NCI-H446 treated with DMSO at 0.1 percent for 48 hours (cell line): ENCODE results near the gene OR8B4.
A peak's percentile ranks its signal among the peaks of the same experiment; 100 is the strongest.
"Not testable (repeated sequence)": the region's sequence is repeated elsewhere in the genome, so short reads cannot be mapped to it uniquely, and the experiment has no call there.

Experiments
- DNase-seq: peaks from one replicate; lab custom pipeline; 2025; lab: John Stamatoyannopoulos, UW

The OR8B4 gene, protein sequence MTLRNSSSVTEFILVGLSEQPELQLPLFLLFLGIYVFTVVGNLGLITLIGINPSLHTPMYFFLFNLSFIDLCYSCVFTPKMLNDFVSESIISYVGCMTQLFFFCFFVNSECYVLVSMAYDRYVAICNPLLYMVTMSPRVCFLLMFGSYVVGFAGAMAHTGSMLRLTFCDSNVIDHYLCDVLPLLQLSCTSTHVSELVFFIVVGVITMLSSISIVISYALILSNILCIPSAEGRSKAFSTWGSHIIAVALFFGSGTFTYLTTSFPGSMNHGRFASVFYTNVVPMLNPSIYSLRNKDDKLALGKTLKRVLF

DNA sequence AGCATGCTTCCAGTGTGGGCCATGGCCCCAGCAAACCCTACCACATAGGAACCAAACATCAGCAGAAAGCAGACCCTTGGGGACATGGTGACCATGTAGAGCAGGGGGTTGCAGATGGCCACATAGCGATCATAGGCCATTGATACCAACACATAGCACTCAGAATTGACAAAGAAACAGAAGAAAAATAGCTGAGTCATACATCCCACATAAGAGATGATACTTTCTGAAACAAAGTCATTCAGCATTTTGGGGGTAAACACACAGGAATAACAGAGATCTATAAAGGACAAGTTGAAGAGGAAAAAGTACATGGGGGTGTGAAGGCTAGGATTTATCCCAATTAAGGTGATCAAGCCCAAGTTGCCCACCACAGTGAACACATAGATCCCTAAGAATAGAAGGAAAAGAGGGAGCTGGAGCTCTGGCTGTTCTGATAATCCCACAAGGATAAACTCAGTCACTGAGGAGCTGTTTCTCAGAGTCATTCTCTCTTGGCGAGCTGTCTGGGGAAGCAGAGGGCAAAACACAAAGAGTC lies at the start of gene OR8B4:
OR8B4 (minus strand) TSS at position 488 of the 538 bp plus-strand sequence; CDS start at position 488, 0 bp downstream.
- no peak for DNase-seq

DNA sequence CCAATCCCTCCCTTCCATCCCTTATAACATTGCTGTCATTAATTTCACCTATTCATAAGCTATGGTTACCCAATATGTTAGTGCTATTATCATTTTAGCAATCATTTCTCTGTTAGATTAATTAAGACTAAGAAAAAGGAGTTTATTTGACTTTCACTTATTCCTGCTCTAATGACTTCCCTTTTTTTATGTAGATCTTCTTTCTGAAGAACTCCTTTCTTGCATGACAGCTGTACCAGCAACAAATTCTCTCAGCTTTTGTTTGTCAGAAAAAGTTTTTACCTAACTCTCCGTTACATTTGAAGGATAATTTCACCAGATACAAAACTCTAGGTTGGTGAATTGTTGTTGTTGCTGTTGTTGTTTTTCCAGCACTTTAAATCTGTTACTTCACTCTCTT lies 49.4 kb upstream of the OR8B4 start:
- DNase-seq = no peak

DNA sequence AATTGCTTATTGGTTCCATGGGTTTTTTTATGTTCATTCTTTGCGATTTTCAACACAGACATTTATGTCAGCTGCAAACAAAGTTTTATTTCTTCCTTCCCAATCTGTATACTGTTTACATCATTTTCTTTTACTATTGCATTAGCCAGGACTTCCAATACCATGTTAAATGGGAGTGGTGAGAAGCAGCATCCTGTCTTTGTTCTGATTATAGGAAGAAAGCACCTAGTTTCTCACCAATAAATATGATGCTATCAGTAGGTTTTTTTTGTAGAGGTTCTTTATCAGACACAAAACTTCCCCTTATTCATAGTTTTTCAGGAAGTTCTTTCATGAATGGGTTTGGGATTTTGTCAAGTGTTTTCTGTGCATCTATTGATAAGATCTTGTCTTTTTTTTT lies 48.8 kb upstream of the OR8B4 start:
- DNase-seq = no peak

DNA sequence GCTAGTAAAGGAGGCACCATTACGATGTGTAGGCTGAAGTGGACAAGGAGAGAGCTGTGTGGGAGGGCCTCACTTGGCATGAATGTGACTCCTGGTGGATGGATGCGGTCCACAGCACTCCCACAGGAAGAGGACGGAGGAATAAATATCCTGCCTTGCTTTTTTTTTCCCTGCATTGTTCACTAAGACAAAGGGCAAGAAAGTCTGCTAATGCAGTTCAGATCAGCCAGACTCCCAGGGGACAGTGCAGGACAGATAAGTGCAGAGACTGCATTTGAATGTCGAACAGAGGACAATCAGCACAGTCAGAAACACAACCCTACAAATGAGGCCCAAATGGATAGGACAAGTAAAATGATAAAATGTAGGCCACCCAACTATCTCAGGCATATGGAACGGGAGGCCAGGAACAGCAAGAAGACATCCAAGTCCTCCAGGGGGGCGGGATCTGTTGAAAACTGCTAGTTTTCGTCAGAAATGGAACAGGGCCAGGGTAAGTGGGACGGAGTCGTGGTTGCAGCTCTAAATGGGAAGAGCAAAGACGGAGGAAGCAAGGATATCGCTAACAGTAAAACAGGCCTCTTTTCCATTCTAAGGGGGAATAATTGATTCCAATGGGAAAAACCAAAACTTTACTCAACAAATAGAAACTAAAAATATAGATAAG lies 46.0 kb upstream of the OR8B4 start:
- no peak for DNase-seq

DNA sequence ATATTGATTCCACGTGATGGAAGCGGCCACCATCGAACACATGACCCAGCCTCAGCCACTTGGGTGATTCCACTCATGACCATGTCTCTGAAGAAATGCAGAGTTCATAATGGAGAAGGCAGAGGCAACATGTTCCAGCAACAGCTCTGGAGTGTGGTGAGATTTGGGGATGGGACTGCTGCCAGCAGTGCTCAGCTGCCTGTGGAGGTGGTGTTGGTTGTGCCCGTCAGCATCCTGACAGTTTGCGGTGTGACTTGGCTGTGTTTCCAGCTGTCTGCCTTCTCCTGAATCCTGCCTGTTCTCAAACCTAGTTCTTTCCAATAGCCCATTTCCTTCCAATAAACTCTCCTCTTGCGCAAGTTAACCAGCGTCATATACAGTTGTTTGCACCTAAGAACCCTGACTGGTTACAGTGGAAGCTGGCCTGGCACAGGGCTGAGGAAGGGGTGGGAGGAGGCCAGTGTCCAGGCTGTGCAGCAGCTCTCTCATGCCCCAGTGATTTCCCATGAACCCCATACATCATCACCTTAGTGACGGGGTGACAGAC lies 42.8 kb upstream of the OR8B4 start:
- DNase-seq = no peak

DNA sequence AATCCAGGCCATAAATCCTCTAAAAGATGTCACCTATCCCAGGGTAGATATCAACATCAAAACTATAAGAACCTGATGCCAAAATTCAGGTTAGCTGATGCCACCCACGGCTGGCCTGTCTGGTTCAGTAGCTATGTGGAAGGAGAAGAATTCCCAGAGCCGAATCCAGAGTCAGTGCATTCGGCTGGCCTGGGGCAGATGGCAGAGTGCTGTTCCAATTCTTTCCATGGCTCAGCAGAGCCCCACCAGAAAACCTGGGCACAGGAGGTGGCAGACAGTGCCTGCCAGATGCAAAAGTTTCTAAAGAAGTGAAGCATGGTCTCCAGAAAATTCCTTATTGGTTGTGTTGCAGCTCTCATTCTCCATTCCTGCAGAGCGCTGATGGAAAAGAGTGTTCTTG lies 40.7 kb upstream of the OR8B4 start:
- no peak for DNase-seq

DNA sequence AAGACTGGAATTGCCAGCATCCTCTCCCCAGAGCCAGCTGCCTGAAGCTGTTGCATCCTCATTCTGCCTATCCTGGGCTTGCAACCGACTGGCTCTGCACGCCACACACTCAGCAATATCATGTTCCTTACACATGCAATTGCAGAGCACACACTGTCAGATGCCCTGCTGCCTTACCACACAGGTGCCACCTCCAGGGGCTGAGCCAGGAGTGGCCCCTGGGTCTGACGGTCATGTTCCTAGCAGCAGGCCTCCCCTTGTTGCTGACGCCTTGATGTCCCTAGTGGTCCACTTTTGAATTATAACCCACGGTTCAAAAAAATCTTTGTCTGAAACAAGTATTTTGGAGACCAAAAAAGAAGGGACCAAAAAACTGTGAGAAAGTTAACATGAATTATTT lies 39.3 kb upstream of the OR8B4 start:
- DNase-seq = no peak

DNA sequence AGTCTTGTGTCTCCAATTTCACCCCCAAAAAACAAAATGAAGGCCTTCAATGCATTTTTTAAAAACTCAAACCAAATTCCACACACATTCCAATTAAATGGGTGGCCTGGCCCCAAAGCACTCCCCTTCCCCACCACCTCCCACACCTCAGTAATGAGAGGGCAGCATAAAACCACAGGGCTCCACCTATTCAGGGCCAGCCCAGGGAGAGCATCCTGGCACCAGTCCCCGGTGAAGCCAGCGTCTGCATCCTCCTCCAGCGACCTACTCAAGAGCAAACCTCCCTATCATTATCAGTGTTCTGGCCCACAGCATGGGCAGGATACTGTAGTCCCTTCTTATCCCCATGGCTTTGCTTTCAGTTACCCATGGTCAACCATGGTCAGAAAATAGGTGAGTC lies 38.7 kb upstream of the OR8B4 start:
- no peak for DNase-seq

DNA sequence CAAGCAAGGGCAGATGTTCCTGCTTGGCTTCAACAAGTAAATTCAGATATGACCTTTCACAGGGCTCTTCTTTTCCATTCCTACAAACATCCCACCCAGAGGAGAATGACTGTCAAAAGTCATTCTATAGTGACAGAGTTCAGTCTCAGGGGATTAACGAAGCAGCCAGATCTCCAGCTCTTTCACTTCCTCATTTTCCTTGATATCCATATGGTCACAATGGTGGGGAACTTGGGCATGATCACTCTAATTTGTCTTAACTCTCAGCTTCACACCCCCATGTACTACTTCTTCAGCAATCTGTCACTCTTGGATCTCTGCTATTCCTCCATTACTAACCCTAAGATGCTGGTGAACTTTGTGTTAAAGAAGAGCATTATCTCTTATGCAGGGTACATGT lies 35.8 kb upstream of the OR8B4 start:
- no peak for DNase-seq

DNA sequence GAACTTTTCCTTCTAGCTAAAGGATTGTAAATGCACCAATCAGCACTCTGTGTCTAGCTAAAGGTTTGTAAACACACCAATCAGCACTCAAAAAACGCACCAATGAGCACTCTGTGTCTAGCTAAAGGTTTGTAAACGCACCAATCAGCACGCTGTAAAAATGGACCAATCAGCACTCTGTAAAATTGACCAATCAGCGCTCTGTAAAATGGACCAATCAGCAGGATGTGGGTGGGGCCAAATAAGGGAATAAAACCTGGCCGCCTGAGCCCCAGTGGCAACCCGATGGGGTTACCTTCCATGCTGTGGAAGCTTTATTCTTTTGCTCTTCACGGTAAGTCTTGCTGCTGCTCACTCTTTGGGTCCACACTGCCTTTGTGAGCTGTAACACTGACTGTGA lies 34.7 kb upstream of the OR8B4 start:
- DNase-seq = not testable (repeated sequence)

DNA sequence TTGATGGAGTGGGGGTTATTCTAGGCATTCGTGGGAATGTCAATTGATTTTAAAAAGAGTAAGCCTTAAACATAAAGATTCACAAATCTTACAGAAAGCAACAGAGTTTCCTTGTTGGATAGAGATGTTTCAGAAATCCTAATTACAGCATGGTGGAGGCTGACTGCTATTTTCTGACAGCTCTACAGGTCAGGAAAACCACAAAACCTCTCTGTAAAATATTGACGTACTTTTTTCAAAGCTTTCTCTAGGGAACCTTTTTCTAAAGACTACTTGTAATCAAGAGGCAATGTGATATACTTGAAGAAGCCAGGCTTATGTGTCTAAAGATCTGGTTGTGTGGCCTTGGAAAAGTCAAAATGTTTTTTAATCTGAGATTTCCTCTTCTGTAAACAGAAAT lies 29.9 kb upstream of the OR8B4 start:
- no peak for DNase-seq

DNA sequence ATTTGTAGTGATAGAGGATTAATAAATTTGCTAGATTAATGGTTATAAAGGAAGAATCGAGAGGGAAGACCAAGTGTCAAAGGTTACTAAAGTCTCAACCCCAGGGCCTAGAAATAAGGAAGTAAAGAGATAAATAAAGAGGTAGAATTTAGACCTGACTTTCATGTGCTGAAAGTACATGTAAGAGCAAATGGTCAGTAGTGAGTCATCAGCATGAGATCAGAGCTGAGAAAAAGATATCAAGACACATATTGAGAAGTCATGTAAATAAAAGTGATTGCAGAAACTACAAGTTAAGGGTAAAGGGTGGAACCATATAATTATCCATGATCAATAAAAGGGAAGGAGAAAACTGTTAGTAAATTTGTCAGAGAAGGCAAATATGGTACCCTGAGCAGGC lies 22.2 kb upstream of the OR8B4 start:
- DNase-seq = no peak

DNA sequence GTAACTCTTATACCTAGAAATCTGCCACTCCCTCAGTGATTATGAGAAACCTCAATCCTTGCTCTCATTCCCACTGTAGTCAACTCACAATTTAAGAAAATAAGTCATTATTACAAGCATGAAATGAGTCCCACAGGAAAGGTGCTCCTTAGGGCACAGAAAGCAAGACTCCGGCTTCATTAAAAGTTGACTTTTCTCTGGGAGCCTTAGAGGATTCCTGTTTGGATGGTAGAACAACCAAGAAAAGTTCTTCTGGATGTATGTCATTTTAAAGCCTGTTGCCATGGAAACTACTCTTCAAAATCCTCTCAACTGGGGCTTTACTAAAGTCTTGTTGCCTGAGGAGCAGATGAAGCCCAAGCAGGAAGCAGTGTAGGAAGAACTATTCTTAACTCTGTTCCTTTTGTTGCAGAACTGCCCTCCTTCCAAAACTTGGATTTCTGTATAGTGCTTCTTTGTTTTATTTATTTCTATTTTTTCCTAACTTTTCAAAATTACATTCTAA lies 21.0 kb upstream of the OR8B4 start, which contains the start of gene OR8B8:
OR8B8 (minus strand) TSS at position 51 of the 505 bp plus-strand sequence. CDS start 4,611 bp downstream, outside the sequence.
- no peak for DNase-seq

DNA sequence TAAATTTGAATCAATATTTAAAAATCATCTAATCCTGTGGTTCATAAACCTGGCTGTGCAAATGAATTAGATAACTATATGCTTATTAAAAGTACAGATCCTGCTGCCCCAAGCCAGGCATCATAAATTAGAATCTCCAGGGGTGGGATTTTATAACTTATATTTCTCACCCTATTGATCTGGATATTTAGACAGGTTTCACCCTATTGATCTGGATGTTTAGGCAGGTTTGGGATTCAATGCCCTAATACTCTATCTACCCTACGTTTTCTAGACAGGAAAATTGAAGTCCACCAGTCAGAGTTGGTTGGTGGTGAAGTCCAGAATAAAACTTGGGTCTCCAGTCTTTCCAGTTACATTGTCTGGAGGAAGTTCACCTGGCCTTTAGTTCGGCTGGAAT lies 18.2 kb upstream of the OR8B4 start:
- DNase-seq = no peak

DNA sequence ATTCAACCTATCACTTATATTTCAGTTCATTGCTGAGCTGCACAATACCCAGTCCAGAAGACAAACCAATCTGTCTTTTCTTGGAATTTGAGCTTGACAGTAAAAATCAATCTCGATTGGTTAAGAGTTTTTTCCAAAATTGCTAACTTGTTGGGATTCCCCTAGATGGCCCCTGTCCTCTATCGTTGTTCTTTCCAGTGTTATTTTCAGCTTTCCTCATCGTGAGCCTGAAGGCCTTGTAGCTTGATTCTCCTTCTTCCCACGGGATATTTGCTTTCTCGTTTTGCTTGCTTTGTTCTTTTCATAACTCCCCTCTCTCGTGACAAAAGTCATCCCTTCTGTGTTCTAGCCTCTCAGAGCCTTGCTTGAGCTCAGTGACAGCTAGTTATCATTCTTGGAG lies 17.8 kb upstream of the OR8B4 start:
- DNase-seq = no peak

DNA sequence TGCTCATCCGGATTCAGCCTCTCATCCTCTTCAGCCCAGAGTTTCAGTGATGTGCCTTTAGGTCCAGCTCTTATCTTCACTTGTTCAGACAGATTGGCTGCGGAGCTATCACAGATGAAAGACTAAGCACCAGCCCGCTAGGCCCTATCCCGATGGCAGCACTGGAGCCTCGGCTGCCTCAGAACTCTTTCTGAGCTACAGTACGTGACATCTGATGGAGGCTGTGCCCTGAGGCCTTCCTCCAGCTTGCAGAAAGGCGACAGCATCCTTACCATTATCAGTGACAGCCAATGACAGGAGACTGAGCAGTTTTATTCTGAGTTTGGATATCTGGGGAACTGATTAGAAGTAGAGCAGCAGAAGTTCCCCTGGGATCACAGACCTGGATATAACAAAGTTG lies 16.8 kb upstream of the OR8B4 start:
- DNase-seq = no peak

DNA sequence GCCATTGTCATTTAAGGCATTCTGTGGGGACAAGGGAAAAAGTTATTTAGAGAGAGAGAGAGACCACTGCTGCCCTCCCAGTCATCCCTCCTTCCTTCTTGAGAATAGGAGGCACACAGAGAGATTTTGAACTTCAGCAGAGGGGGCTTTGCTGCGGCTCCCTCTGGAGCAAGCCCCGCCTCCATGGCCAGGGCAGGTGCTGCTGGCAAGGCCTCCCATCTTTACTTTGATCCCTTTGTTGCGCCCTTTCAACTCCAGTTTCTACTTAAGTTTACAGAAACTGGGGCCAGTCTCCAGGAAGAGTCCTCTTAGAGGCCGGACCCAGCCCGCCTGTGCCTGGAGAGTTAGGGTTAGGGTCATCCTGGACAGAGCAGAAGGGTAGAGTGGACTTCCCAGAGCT lies 16.4 kb upstream of the OR8B4 start:
- DNase-seq = no peak

DNA sequence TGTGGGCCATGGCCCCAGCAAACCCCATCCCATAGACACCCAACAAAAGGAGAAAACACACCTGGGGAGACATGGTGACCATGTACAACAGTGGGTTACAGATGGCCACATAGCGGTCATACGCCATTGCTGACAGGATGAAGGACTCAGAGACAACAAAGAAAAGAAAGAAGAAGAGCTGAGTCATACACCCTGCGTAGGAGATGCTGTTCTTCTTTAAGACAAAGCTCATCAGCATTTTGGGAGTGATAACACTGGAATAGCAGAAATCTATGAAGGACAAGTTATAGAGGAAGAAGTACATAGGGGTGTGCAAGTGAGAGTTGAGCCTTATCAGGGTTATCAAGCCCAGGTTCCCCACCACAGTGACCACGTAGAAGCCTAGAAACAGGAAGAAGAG lies 15.9 kb upstream of the OR8B4 start:
- no peak for DNase-seq

DNA sequence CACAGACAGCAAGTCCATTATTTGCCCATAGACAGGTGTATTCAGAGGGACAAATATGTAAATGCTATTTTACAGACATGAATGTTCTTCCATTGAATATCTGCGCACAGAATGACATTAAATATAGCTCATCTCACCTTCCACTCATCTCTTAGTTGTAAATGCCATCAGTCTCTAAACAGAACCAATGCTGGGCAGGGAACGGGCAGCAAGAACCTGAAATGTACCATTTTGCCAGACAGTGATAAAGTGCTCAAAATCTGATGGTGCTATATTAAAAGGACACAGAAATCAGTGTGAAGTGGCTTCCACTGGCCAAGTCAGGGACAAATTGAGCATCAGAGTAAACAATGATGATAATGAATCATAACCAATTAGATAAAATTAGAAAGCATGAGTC lies 10.0 kb upstream of the OR8B4 start:
- DNase-seq = no peak

DNA sequence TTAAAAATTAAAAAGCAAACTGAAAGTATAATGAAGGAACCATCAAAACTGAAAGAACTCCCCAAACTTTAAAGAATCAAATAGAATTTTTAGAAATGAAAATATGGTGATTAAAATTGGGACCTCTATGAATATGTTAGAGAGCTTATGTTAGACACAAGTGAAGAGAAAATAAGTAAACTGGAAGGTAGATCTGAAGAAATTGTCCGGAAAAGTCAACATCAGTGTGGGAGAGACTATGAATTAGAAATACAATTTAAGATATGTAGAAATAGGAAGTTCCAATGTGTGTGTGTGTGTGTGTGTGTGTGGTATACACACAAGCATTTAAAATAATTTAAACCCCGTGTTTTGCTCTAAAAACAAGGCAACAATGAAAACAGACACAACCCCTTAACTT lies 4.9 kb upstream of the OR8B4 start:
- no peak for DNase-seq

DNA sequence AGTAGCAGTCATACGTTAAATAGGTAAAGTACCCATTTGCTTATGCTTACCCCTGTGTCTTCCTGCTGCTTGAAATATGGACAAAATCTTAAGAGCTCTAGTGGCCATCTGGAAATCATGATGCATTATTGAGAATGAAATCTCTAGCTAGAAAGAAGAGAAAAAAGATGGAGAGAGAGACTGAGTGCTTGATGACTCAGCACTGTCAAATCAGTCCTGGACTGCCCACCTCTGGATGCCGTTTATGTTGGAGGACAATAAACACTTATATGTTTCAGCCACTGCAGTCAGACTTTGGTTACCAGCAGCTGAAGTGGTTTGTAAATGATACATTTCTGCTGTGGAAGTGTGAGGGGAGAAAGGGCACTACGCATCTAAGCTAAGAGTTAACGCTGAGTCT lies 3.6 kb downstream of the OR8B4 start:
- no peak for DNase-seq

DNA sequence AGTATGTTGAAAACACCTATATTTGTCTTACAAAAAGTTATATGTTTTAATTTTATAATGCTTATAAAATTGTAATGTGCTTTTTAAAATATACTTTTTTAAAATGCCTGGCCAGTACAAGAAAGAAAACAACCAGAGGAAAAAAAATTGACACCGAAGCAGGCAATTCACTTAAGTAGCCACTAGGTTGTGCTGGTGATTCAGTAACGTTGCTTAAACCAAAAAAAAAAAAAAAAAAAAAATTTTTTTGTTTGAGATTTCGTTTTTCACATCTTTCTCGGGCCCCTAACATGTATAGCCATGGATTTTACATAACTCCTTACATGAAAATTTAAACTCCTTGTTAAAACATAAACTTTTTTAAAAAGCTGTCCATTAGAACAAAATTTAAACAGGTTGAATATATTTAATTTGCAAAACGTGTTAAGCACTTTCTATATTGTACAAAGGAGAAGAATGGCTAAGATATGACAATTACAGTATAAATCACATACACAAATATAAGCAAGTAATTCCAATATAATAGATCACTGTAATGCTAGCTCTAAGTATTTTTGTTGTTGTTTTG lies 9.2 kb downstream of the OR8B4 start:
- DNase-seq = peak; percentile 37

DNA sequence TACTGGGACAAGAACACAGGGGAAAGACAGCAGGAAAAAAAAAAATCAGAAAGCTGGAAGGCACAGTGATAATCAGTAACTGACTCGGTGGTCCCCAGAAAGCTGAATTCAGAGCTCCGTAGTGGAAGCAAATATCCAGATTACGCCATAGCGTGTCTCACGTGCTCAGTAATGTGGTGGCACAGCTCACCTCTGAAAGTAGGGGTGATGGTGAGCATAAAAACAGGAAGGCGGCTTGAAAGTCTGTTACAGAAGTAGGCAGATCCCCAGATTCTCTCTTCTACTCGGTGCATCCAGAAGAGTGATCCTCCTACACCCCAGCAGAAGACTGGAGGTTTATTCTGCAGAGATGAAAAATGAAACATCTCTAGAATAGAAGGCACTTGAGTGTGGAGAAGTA lies 14.8 kb downstream of the OR8B4 start:
- no peak for DNase-seq
